CD14-positive monocyte (primary cell): Measurements from ENCODE around the gene CSGALNACT2. TPM values are rescaled to one million over a fixed set of nuclear protein-coding genes. Genes with fewer than 3 reads are reported as not detected.

ENCODE experiments used
- DNase-seq, 3 donors: peaks; one replicate each; pipeline ENCODE4 v3.0.0-alpha.2; 2011 to 2022
- H2AFZ ChIP-seq: 2 replicates; pipeline ENCODE4 v1.6.0; 2012; ENCODE audit warnings: mild to moderate bottlenecking, low read depth, low read length, inconsistent platforms; ENCODE audit not compliant: insufficient read depth, poor library complexity, severe bottlenecking
- H3K27ac ChIP-seq, 2 donors: 1 replicate in 1 of 2; 2 replicates in 1 of 2; pipeline ENCODE4 v1.5.1; 2012 to 2013; ENCODE audit warnings: low read length in 2 of 2, control low read depth in 1 of 2, inconsistent platforms in 1 of 2, low read depth in 1 of 2, mild to moderate bottlenecking in 1 of 2
- H3K27me3 ChIP-seq, 2 donors: one replicate each; pipeline versions ENCODE4 v1.6.0 to v1.6.1; 2011 to 2013; ENCODE audit warnings: low read length in 2 of 2; ENCODE audit not compliant: control insufficient read depth in 2 of 2, insufficient read depth in 2 of 2
- H3K36me3 ChIP-seq, 2 donors: replicated peaks in 1 of 2; 1 replicate in 1 of 2; 2 replicates in 1 of 2; pipeline versions ENCODE4 v1.5.1 to v1.6.1; 2012 to 2013; ENCODE audit warnings: low read length in 2 of 2, control low read depth in 1 of 2, inconsistent platforms in 1 of 2, mild to moderate bottlenecking in 1 of 2; ENCODE audit not compliant: insufficient read depth in 2 of 2, control insufficient read depth in 1 of 2
- H3K4me1 ChIP-seq, 2 donors: 1 replicate in 1 of 2; 2 replicates in 1 of 2; pipeline versions ENCODE4 v1.5.1 to v1.6.1; 2012 to 2013; ENCODE audit warnings: low read length in 2 of 2, control low read depth in 1 of 2, inconsistent platforms in 1 of 2, mild to moderate bottlenecking in 1 of 2, moderate library complexity in 1 of 2; ENCODE audit not compliant: insufficient read depth in 2 of 2, control insufficient read depth in 1 of 2
- H3K4me2 ChIP-seq: replicated peaks from 2 replicates; pipeline ENCODE3; 2012; ENCODE audit warnings: low read length, moderate library complexity, mild to moderate bottlenecking; ENCODE audit not compliant: poor library complexity, severe bottlenecking; ENCODE audit errors: extremely low read depth
- H3K4me3 ChIP-seq, 3 experiments: fragments of 200-600 bp in 1 of 3; sonication (generic) in 1 of 3; replicated peaks in 1 of 3; 1 replicate in 2 of 3; 2 replicates in 1 of 3; pipeline ENCODE4 v1.5.1; 2011 to 2013; ENCODE audit warnings: low read length in 3 of 3, mild to moderate bottlenecking in 3 of 3, control low read depth in 2 of 3, low read depth in 2 of 3, inconsistent platforms in 1 of 3, moderate library complexity in 1 of 3
- H3K79me2 ChIP-seq: 2 replicates; pipeline ENCODE4 v1.6.0; 2012; ENCODE audit warnings: mild to moderate bottlenecking, control low read depth, inconsistent platforms, low read length, moderate library complexity; ENCODE audit not compliant: insufficient read depth
- H3K9ac ChIP-seq: 2 replicates; pipeline ENCODE4 v1.6.0; 2017; ENCODE audit warnings: low read length, mild to moderate bottlenecking; ENCODE audit not compliant: insufficient read depth, poor library complexity, severe bottlenecking
- H3K9me3 ChIP-seq, 2 donors: replicated peaks in 1 of 2; 1 replicate in 1 of 2; 2 replicates in 1 of 2; pipeline versions ENCODE4 v1.5.1 to v1.6.1; 2012 to 2013; ENCODE audit warnings: low read length in 2 of 2, control low read depth in 1 of 2; ENCODE audit not compliant: control insufficient read depth in 1 of 2, insufficient read depth in 1 of 2
- H4K20me1 ChIP-seq: 2 replicates; pipeline ENCODE4 v1.6.0; 2012; ENCODE audit warnings: mild to moderate bottlenecking, low read length, control low read depth, moderate library complexity; ENCODE audit not compliant: insufficient read depth
- H3K27ac Mint-ChIP-seq, 7 donors: one replicate each; pipeline ENCODE4 v1.8.0; 2020; ENCODE audit warnings: mild to moderate bottlenecking in 7 of 7, mixed read lengths in 7 of 7, moderate library complexity in 6 of 7, inconsistent platforms in 2 of 7
- H3K27me3 Mint-ChIP-seq, 3 donors: one replicate each; pipeline ENCODE4 v1.8.0; 2021 to 2022; ENCODE audit warnings: low read depth in 3 of 3, mild to moderate bottlenecking in 3 of 3, mixed read lengths in 3 of 3, moderate library complexity in 3 of 3, inconsistent platforms in 1 of 3
- H3K36me3 Mint-ChIP-seq, 2 donors: one replicate each; pipeline ENCODE4 v1.8.0; 2020; ENCODE audit warnings: mixed read lengths in 2 of 2, inconsistent platforms in 1 of 2, mild to moderate bottlenecking in 1 of 2
- H3K4me1 Mint-ChIP-seq: one replicate; pipeline ENCODE4 v1.8.0; 2020; ENCODE audit warnings: mild to moderate bottlenecking, mixed read lengths
- H3K4me3 Mint-ChIP-seq, 2 donors: one replicate each; pipeline ENCODE4 v1.8.0; 2020; ENCODE audit warnings: mild to moderate bottlenecking in 2 of 2, mixed read lengths in 2 of 2, moderate library complexity in 1 of 2
- H3K9me3 Mint-ChIP-seq, 7 donors: one replicate each; pipeline ENCODE4 v1.8.0; 2020 to 2022; ENCODE audit warnings: mixed read lengths in 7 of 7, mild to moderate bottlenecking in 6 of 7, moderate library complexity in 6 of 7, inconsistent platforms in 2 of 7
- WGBS: methylation state at CpG from one replicate; pipeline ENCODE4 v1.1.5; 2013; ENCODE audit warnings: missing lambda C conversion rate; ENCODE audit not compliant: insufficient coverage; 5-methylcytosine and 5-hydroxymethylcytosine counted together
- intact Hi-C, 2 donors: fragments of 100-400 bp; cut with micrococcal nuclease; formaldehyde crosslinking; loops; one replicate each; pipeline versions ENCODE4 v1.15.0 to v1.15.1; 2023
- polyA plus RNA-seq, 3 donors: library from polyadenylated mRNA; depleted of rRNA in 1 of 3; unstranded in 2 of 3; stranded (reverse) in 1 of 3; fragments of 300-500 nt in 2 of 3; fragments of >200 nt in 1 of 3; fragmentation: Illumina TruSeq in 2 of 3; gene quantifications; 1 replicate in 2 of 3; 2 replicates in 1 of 3; pipeline ENCODE4 v1.2.3, GENCODE V29; 2012 to 2021
- TF ChIP-seq, protein P1 (sequence below): fragments of 200-600 bp; IDR thresholded peaks from one replicate; pipeline ENCODE4 v1.8.0; 2022; ENCODE audit warnings: antibody characterized with exemption, mild to moderate bottlenecking

CSGALNACT2 gene
- polyA plus RNA-seq, 3 donors, result 43.7 to 80.1 (median 48.2) TPM

GRCh38 chr10:43194859-43195258 lies 56.6 kb downstream of the CSGALNACT2 start:
- Histone ChIP-seq H3K4me2 (no peak overlapping the region), H3K27ac (no peak overlapping the region), H3K9ac (no peak overlapping the region), H4K20me1 (peaks cover 36% of the 10 kb centered on the region), H2AFZ (no peak overlapping the region), H3K27me3 (no peaks in the 10 kb centered on the region), H3K36me3 (peaks cover 0 to 11% of the 10 kb centered on the region in 2 donors), H3K79me2 (no peaks in the 10 kb centered on the region), H3K4me3 (no peak overlapping the region), H3K9me3 (no peaks in the 10 kb centered on the region), H3K4me1 (no peaks in the 10 kb centered on the region)
- no peak overlapping the region for H3K27ac Mint-ChIP-seq
- peaks cover 4% of the 10 kb centered on the region for H3K4me1 Mint-ChIP-seq
- H3K4me3 Mint-ChIP-seq, result no peak overlapping the region
- DNase-seq, result no peak
- WGBS, result 97% methylated on average over 8 of the region's 9 CpGs
- intact Hi-C loops, result no loop called here
- TF ChIP-seq, protein P1, sequence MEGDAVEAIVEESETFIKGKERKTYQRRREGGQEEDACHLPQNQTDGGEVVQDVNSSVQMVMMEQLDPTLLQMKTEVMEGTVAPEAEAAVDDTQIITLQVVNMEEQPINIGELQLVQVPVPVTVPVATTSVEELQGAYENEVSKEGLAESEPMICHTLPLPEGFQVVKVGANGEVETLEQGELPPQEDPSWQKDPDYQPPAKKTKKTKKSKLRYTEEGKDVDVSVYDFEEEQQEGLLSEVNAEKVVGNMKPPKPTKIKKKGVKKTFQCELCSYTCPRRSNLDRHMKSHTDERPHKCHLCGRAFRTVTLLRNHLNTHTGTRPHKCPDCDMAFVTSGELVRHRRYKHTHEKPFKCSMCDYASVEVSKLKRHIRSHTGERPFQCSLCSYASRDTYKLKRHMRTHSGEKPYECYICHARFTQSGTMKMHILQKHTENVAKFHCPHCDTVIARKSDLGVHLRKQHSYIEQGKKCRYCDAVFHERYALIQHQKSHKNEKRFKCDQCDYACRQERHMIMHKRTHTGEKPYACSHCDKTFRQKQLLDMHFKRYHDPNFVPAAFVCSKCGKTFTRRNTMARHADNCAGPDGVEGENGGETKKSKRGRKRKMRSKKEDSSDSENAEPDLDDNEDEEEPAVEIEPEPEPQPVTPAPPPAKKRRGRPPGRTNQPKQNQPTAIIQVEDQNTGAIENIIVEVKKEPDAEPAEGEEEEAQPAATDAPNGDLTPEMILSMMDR, result no peak
- H3K36me3 Mint-ChIP-seq, result peaks cover 16 to 23% of the 10 kb centered on the region in 2 donors
- H3K9me3 Mint-ChIP-seq, result no peaks in the 10 kb centered on the region
- H3K27me3 Mint-ChIP-seq, result peaks cover 0 to 1% (median 0%) of the 10 kb centered on the region in 3 donors

DNA sequence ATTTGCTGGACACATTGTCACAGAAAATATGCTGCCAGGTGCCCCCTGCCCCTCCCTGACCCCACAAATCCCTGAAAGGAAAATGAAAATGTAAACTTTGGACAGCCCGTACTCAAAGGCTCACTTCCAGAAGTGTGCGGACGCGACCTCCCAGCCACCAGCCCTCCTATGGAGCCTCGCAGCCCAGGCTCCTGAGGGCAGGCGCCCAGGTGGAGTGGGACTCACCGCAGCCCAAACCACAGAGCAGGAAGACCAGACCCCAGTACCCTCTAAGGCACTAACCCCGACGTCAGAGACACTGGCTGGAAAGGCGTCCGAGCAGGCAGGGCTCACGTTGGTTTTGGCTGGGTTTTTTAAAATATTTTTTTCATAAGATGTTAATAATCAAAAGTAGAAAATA lies 57.3 kb downstream of the CSGALNACT2 start:
- peaks cover 0 to 11% of the 10 kb centered on the region in 2 donors for H3K36me3 ChIP-seq
- no peaks in the 10 kb centered on the region for H3K27me3 ChIP-seq
- Mint-ChIP-seq H3K27ac (peak overlapping the region in 2 of 7 donors; percentile 7 to 64), H3K36me3 (peaks cover 17 to 22% of the 10 kb centered on the region in 2 donors), H3K4me1 (peaks cover 4% of the 10 kb centered on the region), H3K9me3 (no peaks in the 10 kb centered on the region), H3K27me3 (peaks cover 0 to 1% (median 0%) of the 10 kb centered on the region in 3 donors), H3K4me3 (no peak overlapping the region)
- TF ChIP-seq, protein P1, result no peak
- H3K4me3 ChIP-seq, result no peak overlapping the region
- no peak overlapping the region for H3K4me2 ChIP-seq
- H3K4me1 ChIP-seq, result no peaks in the 10 kb centered on the region
- DNase-seq, result no peak
- H4K20me1 ChIP-seq, result peaks cover 32% of the 10 kb centered on the region
- H3K9me3 ChIP-seq, result no peaks in the 10 kb centered on the region
- H3K79me2 ChIP-seq, result no peaks in the 10 kb centered on the region
- WGBS, result 100% methylated on average over 6 of the region's 12 CpGs
- H3K9ac ChIP-seq, result no peak overlapping the region
- intact Hi-C loops, result no loop called here
- H2AFZ ChIP-seq, result no peak overlapping the region
- no peak overlapping the region for H3K27ac ChIP-seq
